COR-L47 (cell line): ENCODE data around the gene COLEC11.
"Not testable (repeated sequence)": the region's sequence is repeated elsewhere in the genome, so short reads cannot be mapped to it uniquely, and the experiment has no call there.

Experiments
- DNase-seq: peaks from one replicate; lab custom pipeline; 2025; lab: John Stamatoyannopoulos, UW

COLEC11 gene

DNA sequence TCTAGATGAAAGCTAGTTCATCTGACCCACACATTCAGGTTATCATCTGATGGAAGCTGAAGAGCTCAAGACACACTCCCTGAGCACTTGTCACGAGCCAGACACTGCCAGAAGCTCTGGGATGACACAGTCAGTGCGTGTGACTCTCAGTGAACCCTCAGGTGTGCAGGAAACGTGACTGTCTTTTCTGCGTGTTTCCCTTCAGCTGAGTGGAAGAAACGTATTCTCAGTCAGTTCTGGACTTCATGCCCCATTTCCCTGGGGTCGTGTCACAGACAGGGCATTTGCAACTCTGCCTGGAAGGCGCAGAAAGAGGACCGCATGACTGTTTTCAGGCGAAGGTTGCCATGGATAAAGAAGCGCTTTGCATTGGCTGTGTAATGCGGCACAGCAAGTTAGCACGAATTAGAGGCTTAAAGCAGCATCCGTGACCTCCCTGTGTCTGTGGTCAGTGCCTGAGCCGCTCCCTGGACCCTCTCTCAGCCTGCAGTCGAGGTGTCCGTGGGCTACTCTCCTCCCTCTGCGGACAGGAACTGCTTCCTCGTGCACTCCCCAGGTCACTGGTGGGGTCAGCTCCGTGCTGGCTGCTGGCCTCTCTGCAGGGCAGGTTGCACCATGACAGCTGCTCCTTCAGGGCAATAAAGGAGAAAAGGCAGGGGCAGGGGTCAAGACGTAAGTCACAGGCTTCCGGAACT, 59.8 kb downstream of the COLEC11 start:
- no peak for DNase-seq

DNA sequence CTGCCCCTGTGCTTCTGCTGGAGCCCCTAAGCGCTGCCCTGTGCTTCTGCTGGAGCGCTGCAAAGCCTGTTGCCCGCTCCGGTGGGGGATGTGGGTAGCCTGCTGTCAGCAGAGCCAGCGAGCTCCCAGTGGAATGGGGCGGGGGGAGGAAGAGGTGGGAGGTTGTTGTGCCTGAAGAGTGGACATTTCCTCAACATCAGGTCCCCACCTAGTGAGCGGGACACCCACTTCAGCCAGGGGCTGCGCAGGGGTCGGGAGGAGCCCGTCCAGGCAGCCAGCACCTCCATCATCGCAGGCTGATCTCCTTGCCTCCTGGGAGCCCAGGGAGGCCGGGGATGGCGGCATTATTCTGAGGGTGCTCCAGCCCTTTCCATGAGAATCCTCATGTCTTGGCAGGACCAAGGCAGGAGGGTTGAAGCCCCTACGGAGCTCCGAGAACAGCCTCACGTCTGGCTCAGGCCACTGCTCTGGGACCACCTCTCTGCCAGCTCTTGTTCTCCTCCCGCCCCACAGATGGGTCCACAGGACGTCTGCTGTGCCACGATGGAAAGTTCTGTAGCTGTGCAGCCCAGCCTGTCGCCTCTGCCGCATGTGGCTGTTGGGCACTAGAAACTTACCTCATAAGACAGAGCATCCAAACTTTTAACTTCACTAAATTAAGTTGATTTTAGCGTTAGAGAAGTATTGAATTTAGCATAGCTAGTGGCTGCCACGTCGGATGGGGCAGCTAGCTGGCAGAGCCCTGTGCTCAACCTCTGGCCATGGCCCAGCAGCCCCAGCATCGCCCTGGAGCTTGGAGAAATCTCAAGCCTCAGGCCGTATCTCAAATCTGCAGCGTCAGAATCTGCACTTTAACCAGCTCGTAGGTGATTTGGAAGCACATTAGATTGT, 61.2 kb downstream of the COLEC11 start:
- no peak for DNase-seq

DNA sequence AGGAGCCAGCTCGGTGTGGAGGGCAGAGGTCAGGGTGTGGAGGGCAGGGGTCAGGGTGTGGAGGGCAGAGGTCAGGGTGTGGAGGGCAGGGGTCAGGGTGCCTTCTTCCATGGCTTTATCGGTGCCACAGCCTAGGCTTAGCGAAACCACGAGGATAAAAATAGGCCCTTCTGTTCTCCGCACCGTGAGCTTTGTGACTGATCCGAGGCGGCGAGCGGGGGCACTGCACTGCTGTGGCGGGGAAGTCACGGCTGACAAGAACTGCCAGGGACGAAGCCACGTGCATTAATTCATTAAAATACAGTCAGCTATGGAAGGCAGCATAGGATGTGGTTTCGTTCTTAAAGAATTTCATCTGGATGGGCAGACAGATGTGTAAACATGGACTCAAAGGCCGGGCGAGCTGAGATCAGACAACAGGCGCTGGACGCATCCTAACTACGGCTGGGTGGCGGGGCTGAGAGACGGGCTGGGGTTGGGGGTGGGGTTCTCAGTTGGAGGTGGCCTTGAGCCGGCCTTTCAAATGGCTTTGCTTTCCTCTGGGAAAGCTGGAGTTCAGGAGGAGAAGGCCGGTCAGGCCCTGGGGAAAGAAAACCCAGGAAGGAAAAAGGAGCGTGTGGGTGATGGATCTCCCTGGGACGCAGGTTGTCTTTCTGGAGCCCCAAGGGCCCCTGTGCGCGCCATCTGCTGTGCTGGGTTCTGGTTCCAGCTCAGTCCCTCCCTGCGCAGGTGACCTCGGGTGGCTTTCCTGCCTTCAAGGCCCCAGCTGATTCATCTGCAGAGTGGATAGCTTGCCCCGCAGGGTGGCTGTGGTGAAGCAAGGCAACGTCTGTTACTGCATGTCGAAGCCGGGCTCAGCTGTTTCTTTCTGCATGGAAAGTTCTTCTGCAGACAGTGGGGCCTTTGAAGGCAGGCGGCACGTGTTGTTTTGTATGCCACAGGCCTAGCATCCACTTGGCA, 62.1 kb downstream of the COLEC11 start:
- DNase-seq = no peak

DNA sequence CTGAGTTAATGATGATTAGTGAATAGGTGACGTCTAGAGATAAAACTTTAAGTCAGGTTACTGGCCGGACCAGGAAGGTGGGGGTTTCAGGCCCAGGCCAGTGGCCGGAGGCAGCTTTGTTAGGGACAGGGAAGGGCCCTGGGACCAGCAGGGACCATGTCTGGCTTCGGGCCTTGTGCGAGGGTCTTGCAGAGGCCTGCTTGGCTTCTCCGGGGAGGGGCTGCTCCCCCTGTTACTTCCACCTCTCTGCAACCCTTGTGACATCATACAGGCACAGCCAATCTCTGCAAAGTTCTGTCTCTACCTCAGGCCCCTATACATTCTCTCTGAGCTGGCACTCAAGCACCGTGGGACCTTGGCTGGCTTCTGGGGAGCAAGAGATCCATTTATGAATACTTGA, 63.0 kb downstream of the COLEC11 start, which contains the start of gene ALLC:
Gene ALLC (plus strand): TSS at position 320 of the 400 bp plus-strand sequence. CDS start 12,958 bp downstream, outside the sequence.
- no peak for DNase-seq

DNA sequence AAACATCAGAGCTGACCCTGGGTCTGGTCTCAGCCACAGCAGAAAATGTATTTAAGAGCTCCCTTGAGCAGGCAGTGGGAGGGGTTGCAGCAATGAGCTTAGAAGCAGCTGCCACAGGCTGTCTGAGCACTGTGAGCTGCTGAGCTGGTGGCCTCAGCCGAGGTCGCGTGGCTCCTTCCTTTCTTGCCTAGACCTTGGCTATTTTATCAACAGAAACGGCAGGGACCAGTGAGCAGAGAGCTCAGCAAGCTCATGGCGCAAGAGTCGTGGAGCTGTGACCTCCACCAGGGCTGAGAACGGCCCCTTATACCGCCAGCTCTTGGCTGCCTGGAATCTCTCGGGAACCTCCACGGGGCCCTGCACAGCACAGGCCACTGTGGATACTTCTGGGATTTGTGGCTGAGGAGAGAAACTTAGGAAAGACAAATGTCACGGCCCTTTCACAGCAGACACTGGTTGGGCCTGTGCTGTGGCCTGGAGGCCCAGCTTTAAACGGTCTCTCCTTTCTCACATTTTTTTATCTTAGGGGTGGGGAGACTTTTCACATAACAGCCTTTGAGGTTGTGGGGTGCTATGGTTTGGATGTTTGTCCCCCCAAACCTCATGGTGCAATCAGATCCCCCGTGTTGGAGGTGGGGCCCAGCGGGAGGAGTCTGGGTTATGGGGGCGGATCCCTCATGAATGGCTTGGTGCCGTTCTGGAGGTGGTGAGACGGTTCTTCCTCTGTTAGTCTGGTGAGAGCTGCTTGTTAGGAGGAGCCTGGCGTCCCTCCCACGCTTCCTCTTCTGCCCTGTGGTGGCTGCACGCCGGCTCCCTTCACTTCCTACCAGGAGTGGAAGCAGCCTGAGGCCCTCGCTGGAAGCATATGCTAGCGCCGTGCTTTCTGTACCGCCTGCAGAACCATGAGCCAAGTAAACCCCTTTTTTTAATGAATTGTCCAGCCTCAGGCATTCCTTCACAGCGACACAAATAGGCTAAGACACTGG, 64.8 kb downstream of the COLEC11 start:
- DNase-seq = no peak

DNA sequence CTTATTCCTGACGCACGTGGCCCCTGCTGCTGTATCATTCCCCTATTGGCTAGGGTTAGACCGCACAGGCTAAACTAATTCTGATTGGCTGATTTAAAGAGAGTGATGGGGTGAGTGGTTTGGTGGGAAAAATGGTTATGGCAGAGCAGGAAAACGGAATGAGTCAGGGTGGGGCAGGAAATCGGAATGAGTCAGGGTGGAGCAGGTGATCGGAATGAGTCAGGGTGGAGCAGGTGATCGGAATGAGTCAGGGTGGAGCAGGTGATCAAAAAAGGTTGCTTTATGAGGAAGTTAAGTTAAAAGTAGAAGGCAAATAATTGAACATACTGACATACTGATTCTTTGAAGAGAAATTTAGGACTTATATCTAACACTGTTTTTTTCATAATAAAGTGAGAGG, 65.7 kb downstream of the COLEC11 start:
- DNase-seq = not testable (repeated sequence)

DNA sequence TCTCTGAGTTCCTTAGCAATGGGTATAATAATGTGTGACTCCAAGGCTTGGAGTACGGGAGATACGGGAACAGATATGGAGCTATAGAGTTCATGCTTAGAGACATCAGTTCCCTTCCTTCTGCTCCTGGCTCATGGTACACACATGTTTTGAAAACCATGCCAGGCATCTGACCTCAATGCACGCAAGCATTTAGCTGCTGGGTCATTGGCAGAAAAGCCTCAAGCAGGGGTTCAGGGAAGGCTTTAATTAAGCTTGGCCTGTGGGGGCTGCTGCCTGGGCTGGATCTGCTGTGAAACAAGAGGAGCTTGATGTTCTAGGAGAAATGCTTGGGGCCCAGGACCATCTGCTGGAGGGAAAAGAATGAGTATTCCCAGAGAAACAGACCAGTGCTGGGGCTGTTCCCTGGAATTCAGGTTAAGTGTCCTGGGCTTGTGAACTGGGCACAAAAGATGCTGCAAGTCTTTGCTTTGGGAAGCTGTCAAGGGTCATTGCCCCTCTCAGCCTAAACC, 66.3 kb downstream of the COLEC11 start:
- no peak for DNase-seq

DNA sequence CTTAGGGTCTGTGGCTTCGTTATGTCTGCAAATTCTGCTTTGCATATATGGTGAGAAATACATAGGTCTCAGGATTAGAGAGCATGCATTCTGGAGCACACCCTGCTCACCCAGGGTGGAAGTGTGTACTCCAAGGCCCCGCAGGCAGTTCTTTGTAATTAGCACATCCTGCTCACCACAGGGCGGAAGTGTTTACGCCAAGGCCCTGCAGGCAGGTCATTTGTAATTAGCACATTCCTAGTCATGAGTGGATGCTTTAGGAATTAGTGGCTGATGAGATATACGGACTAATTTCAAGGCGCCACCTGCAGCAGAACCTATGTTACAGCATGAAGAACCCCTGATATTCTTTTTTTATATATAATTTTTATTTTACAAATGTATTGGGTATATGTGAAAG, 67.3 kb downstream of the COLEC11 start:
- no peak for DNase-seq

DNA sequence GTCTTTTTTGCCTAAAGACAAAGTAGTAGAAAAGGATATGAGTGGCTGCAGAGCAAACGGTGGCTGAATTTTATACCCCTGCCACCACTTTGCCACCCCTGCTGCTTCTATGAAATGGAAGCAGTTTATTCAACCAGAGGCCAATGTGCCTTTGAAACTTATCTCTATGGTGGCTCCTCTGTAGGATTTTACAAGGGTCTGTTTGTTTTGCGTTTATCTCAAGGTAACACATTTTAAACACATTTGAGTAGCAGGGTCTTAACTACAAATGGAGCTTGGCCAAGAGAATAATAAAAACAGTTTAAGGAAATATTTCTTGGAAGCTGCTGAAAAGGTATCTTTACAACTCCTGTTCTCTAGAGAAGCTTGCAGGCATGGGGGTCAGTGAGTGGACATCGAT, 69.2 kb downstream of the COLEC11 start:
- no peak for DNase-seq

DNA sequence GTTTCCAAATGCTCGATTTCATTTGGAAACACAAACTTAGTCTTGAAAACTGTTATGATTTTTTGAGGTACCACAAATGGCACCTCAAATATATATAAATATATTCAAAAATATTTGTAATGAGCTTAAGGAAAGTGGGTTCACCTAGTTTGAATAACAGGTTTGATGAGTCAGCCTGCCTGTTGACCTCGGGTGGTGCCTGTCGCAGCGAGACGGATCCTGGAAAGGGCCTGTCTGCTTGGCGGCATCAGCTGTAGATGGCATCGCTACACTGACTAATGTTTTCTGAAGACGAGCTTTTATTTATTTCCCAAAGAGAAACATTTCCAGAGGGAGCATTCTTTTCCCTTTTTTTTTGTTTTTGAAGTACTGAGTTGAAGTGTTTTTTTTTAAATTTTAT, 70.0 kb downstream of the COLEC11 start:
- DNase-seq = no peak

DNA sequence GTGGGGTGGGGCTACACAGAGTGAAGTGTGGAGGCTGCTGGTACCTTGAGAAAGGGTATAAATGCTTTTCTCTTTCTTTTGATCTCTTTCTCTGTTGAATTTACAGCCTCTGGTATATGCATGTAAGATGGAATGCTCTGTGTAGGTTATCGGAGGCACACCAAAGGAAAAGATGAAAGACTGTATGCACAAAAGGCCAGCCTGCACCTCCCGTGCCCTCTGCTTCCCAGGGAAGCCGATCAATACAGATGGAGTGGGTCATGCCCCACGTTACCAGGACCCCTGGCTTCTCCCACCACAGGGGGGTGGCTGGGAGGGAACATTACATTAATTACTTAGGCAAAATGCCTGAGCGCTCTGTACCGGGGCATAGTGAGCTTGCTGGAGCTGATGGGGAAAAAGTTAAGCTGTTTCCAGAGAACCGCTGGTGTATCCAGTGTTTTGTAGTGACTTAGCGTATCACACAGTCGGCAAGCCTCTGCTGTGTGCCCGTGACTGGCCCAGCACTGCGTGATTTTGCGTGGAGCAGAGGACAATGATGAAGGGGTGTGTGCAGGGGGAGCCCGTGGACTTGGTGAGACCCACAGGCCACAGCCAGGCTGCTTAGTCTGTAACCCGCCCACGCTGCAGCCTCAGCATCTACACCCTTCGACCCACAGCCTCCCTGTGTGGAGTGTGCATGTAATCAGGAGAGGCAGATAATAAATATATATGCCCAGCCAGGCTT, 71.1 kb downstream of the COLEC11 start:
- DNase-seq = no peak

DNA sequence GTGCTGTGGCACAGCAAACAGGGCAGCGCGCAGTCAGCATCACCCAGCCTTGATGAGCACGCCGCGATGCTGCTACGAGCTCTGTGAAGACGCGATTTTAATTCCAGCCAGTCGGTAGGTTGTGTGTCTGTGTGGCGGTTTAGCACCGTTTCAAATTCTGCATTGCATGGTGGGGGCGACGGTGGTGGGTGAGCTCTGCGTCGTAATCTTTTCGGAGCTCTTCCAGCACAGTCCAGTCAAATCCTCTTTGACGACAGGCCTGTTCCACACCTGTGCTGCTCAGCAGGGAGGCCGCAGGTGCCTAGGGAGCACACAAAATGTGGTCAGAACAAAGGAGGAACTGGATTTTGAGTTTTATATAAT, 71.7 kb downstream of the COLEC11 start:
- DNase-seq = no peak

DNA sequence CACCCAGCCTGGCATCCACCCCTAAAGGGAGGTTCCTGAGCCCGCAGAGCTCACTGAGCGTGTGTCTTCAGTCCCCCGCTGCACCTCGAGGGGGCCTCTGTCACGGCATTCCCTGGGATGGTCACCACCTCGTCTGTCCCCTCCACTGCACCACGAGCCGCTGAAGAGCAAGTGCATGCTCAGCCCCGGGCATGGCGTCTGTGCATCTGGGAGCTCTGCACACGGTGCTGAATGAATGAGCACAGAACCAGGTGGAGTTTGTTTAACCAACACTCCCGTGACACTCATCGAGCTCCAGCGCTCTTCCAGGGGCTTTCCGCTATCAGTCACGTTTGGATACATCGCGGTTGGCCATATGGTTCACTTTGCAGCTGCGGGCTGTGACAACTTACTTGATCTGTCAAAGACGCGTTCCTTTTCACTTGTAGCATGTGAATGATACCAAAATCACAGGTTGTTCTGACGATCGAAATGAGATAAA, 72.3 kb downstream of the COLEC11 start:
- no peak for DNase-seq

DNA sequence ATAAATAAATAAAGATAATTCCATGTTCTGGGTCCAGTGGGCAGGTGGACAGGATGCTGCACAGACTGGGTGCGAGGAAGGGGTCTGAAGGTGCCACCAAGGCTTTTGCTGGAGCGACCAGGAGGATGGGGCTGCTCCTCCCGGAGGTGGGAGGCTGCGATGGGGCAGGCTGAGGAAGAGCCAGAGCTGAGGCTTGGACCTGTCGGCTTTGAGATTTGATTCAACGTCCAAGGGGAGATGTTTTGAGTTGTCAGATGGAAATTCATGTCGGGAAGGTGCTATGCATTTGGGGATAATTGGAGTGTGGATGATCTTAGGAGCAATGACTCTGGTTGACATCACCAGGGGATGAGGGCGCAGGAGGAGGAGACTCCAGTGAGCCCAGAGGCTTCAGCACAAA, 74.7 kb downstream of the COLEC11 start:
- DNase-seq = no peak

DNA sequence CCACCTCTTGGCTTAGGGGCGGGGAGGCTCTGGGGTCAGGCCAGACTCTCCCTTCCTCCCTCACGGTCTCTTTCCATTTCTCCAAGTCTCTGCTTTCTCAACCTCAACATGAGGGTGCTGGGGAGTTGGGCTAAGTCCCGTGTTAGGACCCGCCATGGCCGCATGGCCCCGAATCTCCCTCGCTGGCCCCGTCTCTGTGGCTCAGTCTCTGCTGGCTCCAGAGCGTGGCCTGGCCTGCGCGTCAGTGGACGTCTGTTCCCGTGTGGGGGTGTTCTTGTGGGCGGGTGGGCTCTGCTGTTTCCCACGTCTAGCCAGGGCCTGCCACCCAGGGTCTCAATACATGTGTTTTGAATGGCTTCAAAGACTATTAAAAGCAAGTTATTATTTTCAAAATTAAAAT, 75.5 kb downstream of the COLEC11 start:
- DNase-seq = no peak

DNA sequence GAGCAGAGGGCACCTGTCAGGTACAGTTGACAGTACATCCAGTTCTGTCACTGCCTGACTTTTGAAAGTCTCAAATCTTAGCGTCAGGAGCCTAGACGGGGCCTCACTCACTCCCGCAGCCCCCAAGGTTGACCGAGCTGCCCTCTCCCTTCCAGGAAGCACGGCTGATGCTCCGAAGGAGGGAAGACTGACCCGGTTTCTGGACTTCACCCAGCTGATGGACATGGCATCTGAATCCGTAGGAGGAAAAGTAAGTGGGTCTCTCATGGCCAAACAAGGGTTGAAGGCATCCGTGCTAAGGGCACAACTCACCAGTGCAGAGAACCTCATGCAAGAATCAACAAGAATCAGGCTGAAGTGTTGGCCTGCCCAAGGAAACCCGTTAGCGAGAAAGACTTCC, 76.0 kb downstream of the COLEC11 start:
- DNase-seq = no peak

DNA sequence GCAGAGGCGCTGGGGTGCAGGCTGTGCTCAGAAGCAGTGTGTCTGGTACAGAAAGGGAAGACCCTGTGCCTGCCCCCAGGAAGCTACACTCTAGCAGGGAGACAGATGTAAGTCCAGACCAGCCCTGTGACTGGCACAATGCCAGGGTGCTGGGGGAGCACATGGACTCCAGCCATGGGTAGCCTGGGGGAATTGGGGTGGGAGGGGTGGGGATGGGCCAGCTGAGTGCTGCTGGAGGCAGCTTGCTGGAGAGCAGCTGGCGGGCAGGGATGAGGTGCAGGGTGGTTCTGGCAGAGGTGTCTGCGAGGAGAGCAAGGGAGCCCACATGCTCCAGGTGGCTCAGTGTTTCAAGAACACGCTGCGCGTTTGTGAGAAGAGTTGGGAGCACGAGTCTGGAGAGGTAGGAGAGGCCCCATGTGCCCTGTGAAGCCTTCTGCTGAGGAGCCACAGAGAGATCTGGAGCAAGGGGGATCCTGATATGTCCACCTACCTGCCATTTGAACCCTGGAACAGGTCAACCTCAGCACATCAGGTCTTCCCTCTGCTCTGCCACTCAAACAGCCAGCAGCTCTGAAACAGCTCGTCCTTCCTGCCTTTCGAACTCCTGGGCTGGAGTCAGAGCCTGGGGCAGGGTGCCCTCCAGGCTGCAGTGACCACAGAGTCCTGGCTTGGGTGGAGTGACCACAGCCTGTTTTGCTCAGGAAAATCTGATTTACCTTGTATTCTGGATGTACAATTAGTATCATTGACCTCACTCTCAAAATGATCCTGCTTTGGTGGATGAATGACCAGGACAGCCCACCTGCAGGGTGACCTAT, 78.2 kb downstream of the COLEC11 start:
- no peak for DNase-seq

DNA sequence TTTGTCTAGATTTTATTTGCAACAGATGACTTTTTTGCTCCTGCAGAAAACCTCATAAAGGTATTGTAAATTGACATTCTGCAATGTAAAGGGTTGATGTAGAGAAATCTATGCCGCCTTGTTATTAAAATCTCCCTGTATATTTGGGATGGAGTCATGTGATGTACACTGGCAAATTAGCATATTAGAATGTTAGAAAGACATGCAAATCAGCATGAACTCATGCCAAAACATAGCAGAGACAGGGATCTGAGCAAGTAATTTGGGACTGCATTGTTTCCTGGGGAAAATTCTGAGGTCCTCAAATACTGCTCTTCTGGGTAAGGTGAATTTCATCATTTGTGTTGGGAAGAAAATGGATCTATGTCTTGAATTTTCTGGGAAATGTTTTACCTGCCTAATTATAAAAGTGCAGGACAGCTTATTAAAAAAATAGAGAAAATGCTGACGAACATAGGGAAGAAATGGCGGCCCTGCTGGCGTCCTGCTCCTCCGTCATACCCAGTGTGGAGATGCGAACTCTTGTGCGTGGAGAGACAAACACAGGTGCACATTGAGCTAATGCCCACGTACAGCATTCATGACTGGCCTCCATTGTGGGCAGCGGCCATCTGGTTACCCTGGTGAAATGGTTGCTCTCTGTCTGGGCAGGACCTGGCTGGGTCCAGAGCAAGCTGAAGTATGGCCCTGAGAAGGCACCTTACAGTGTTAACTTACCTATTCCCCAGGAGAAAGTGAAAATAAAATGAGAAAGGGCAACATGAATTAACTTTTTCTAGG, 79.3 kb downstream of the COLEC11 start:
- DNase-seq = no peak
